ENCODE data around the gene ABHD17C. TPM values are rescaled to one million over a fixed set of nuclear protein-coding genes. Genes with fewer than 3 reads are reported as not detected.

ABHD17C gene
- total and polyA plus RNA-seq, 4 donors, result 11.4 to 42.4 (median 25.6) TPM

DNA sequence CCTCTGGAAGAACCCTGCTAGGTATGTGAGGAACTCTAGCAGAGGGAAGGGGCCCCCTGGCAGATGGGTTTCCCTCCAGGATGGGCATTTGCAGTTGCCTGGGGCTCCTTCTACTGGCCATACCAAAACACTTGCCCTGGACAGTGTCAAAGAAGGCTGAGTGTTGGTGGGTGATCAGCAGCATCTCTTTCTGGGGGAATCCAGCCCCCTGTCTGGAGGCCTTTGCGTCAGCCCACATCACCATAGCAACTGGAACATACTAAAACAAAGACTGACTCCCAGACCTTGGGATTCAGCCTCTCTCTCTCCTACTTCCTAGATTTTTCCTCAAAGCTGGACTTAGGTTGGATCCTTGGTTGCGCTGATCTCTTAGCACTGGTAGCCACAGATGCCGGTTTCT, 92.2 kb downstream of the ABHD17C start:
- Histone ChIP-seq H3K4me3 (ENCODE audit: low read depth, low read length) (no peak overlapping the region), H3K4me1 (ENCODE audit: control insufficient read depth, insufficient read depth, low read length) (peaks cover 8% of the 10 kb centered on the region), H3K9me3 (ENCODE audit: control insufficient read depth, insufficient read depth, low read length) (no peaks in the 10 kb centered on the region), H3K27ac (ENCODE audit: low read depth, low read length) (no peak overlapping the region), H3K27me3 (ENCODE audit: control insufficient read depth, insufficient read depth, low read length) (peaks cover 7% of the 10 kb centered on the region), H3K36me3 (ENCODE audit: control insufficient read depth, insufficient read depth, low read length) (no peaks in the 10 kb centered on the region)
- peak in 1 of 6 donors; percentile 75 for DNase-seq (ENCODE audit: low read depth in 4 of 6, low spot score in 6 of 6)
- 96% methylated on average over 2 of the region's 3 CpGs for WGBS (ENCODE audit: insufficient coverage)

DNA sequence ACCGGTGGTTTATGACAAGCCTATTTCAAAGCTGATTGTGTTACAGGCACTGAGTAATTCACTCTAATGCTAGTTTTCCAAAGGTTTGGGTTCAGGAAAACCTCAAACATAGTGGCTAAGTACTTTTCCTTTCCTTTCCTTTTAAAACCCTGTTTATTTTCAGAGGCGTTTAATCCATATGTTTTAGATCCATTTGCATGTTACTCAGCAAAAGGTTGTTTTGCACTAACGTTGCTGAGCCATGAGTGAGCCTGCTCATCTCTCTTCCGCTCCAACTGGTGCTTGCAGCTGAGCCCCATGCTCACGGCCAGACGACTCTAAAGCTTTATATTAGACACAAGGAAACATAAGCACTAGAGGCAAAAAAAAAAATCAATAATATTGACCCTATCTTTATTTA, 93.4 kb downstream of the ABHD17C start:
- H3K36me3 ChIP-seq (ENCODE audit: control insufficient read depth, insufficient read depth, low read length), result no peaks in the 10 kb centered on the region
- H3K4me3 ChIP-seq (ENCODE audit: low read depth, low read length), result no peak overlapping the region
- DNase-seq (ENCODE audit: low read depth in 4 of 6, low spot score in 6 of 6), result peak in 2 of 6 donors; percentile 50 to 57
- H3K27me3 ChIP-seq (ENCODE audit: control insufficient read depth, insufficient read depth, low read length), result peaks cover 3% of the 10 kb centered on the region
- H3K27ac ChIP-seq (ENCODE audit: low read depth, low read length), result no peak overlapping the region
- WGBS (ENCODE audit: insufficient coverage), result 58% methylated on average over 2 of the region's 6 CpGs
- H3K9me3 ChIP-seq (ENCODE audit: control insufficient read depth, insufficient read depth, low read length), result no peaks in the 10 kb centered on the region
- peaks cover 8% of the 10 kb centered on the region for H3K4me1 ChIP-seq (ENCODE audit: control insufficient read depth, insufficient read depth, low read length)

DNA sequence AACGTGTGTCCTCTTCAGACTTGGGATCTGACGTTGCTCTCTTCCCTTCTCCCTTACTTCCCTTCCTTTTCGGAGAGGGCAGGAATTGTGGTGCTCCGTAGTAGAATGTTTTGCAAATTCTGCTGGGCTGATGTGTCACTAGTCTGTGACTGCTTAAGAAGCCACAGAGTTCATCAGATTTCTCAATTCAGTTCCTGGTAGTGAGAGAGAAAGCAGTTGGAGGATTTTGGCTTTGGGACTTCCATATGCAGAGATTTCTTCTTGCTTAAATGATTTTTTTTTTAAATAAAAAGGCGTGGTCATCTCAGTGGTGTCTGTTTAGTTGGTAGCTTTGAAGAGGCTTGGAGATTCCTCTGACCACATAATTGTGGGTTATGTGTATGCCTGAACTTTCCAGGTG, 94.2 kb downstream of the ABHD17C start:
- Histone ChIP-seq H3K9me3 (ENCODE audit: control insufficient read depth, insufficient read depth, low read length) (no peaks in the 10 kb centered on the region), H3K36me3 (ENCODE audit: control insufficient read depth, insufficient read depth, low read length) (no peaks in the 10 kb centered on the region), H3K27me3 (ENCODE audit: control insufficient read depth, insufficient read depth, low read length) (no peaks in the 10 kb centered on the region), H3K4me1 (ENCODE audit: control insufficient read depth, insufficient read depth, low read length) (peaks cover 8% of the 10 kb centered on the region), H3K4me3 (ENCODE audit: low read depth, low read length) (no peak overlapping the region), H3K27ac (ENCODE audit: low read depth, low read length) (no peak overlapping the region)
- no peak for DNase-seq (ENCODE audit: low read depth in 4 of 6, low spot score in 6 of 6)
- WGBS (ENCODE audit: insufficient coverage), result no CpG with 5 or more reads among the region's 5 CpGs

DNA sequence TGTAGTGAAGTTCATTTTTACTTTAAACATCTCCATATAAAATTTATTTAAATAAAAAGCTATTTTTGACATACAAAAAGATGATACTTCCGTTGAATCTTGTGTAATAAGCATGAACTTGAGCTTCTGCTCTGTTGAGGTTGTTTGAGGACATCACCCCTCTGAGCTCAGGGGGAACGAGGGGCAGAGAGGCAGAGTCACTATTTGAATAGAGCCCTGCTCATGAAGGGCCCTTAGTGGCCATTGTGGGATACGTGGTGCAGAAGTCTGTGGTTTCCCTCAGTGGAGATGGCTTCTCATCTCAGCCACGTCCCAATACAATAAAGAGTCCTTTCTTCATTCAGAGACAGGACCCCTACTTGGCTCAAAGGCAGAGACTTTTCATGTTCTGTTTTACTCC, 94.7 kb downstream of the ABHD17C start:
- Histone ChIP-seq H3K27ac (ENCODE audit: low read depth, low read length) (no peak overlapping the region), H3K36me3 (ENCODE audit: control insufficient read depth, insufficient read depth, low read length) (no peaks in the 10 kb centered on the region), H3K27me3 (ENCODE audit: control insufficient read depth, insufficient read depth, low read length) (no peaks in the 10 kb centered on the region), H3K4me1 (ENCODE audit: control insufficient read depth, insufficient read depth, low read length) (peaks cover 8% of the 10 kb centered on the region), H3K4me3 (ENCODE audit: low read depth, low read length) (no peak overlapping the region), H3K9me3 (ENCODE audit: control insufficient read depth, insufficient read depth, low read length) (no peaks in the 10 kb centered on the region)
- no peak for DNase-seq (ENCODE audit: low read depth in 4 of 6, low spot score in 6 of 6)
- no CpG with 5 or more reads among the region's 4 CpGs for WGBS (ENCODE audit: insufficient coverage)

DNA sequence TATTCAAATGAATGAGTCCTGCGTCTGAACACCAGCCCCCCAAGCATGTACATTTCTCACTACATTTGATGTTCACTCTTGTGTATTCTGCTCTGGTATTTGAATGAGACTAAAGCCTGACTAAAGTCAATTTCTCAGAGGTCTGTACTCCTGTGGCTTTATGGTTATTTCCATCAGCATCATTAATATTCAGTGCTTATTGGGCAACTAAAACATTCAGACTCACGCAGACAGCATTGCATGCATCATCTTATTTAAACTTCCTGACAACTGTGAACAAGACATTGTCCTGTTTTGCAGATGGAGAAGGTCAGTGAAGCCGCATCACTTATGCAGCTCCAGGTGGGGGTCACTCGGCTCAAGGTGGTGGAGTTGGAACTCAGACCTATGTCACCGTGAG, 95.1 kb downstream of the ABHD17C start:
- no peaks in the 10 kb centered on the region for H3K27me3 ChIP-seq (ENCODE audit: control insufficient read depth, insufficient read depth, low read length)
- H3K4me3 ChIP-seq (ENCODE audit: low read depth, low read length), result no peak overlapping the region
- WGBS (ENCODE audit: insufficient coverage), result no CpG with 5 or more reads among the region's 5 CpGs
- DNase-seq (ENCODE audit: low read depth in 4 of 6, low spot score in 6 of 6), result no peak
- H3K4me1 ChIP-seq (ENCODE audit: control insufficient read depth, insufficient read depth, low read length), result peaks cover 8% of the 10 kb centered on the region
- H3K27ac ChIP-seq (ENCODE audit: low read depth, low read length), result no peak overlapping the region
- no peaks in the 10 kb centered on the region for H3K36me3 ChIP-seq (ENCODE audit: control insufficient read depth, insufficient read depth, low read length)
- no peaks in the 10 kb centered on the region for H3K9me3 ChIP-seq (ENCODE audit: control insufficient read depth, insufficient read depth, low read length)

DNA sequence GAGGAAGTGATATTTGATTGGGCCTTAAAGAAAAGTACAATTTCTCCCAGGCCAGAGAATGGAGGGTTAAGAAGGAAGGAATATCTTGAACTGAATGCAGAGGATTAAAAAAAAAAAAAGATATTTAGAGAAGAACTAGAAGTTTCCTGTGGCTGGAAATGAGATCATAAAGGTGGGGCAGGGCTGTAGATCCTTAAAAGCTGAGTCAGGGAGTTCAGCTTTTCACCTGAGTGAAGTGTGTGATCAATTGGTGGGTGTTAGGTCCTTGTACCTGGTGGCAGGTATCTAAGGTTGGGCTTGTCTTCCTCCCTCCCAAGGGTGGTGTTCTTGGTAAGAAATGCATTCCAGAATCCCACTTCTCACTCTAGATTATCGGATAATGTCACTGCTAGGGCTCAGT, 95.9 kb downstream of the ABHD17C start:
- no CpG with 5 or more reads among the region's 1 CpG for WGBS (ENCODE audit: insufficient coverage)
- no peaks in the 10 kb centered on the region for H3K9me3 ChIP-seq (ENCODE audit: control insufficient read depth, insufficient read depth, low read length)
- H3K4me1 ChIP-seq (ENCODE audit: control insufficient read depth, insufficient read depth, low read length), result peaks cover 8% of the 10 kb centered on the region
- H3K4me3 ChIP-seq (ENCODE audit: low read depth, low read length), result no peak overlapping the region
- no peak for DNase-seq (ENCODE audit: low read depth in 4 of 6, low spot score in 6 of 6)
- H3K27ac ChIP-seq (ENCODE audit: low read depth, low read length), result no peak overlapping the region
- H3K27me3 ChIP-seq (ENCODE audit: control insufficient read depth, insufficient read depth, low read length), result no peaks in the 10 kb centered on the region
- no peaks in the 10 kb centered on the region for H3K36me3 ChIP-seq (ENCODE audit: control insufficient read depth, insufficient read depth, low read length)

DNA sequence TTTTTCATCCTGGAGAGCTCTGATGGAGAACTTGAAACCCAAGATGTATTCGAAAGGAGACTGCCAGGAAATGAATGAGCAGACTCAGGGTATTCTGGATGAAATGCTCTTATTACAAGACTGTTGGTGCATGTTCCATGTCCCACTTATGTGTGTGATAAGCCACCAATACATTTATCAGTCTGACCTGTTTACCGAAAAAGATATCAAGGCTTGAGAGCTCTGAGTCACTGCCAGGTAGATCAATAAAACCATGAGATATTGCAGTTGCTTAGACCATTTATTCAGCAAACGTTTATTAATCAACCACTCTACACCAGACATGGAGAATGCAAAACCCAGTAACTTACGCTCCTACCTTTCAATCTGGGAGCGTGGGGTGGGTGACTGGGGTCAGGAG, 101.3 kb downstream of the ABHD17C start:
- WGBS (ENCODE audit: insufficient coverage), result 100% methylated on average over 2 of the region's 5 CpGs
- Histone ChIP-seq H3K36me3 (ENCODE audit: control insufficient read depth, insufficient read depth, low read length) (no peaks in the 10 kb centered on the region), H3K27me3 (ENCODE audit: control insufficient read depth, insufficient read depth, low read length) (no peaks in the 10 kb centered on the region), H3K4me3 (ENCODE audit: low read depth, low read length) (no peak overlapping the region), H3K27ac (ENCODE audit: low read depth, low read length) (no peak overlapping the region), H3K9me3 (ENCODE audit: control insufficient read depth, insufficient read depth, low read length) (no peaks in the 10 kb centered on the region), H3K4me1 (ENCODE audit: control insufficient read depth, insufficient read depth, low read length) (no peaks in the 10 kb centered on the region)
- DNase-seq (ENCODE audit: low read depth in 4 of 6, low spot score in 6 of 6), result peak in 1 of 6 donors; percentile 58

DNA sequence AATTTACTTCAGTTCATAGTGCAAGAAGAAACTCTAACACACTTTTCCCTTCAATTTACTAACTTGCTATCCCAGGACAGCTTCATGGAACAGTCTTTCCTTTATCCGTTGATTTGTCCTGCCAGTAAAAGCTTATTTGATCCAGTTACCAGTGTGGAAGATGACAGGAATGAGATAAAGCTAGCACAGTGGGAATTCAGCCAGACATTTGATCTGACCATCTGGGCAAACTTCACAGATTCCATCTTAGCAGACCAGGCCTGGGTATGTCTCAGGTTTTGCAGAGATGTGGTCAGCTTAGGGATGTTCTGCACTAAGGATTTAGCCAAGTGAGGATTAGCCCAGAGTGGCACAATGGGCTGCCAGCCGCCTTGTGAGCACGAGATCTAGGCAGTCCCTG, 103.8 kb downstream of the ABHD17C start:
- peaks cover 3% of the 10 kb centered on the region for H3K36me3 ChIP-seq (ENCODE audit: control insufficient read depth, insufficient read depth, low read length)

DNA sequence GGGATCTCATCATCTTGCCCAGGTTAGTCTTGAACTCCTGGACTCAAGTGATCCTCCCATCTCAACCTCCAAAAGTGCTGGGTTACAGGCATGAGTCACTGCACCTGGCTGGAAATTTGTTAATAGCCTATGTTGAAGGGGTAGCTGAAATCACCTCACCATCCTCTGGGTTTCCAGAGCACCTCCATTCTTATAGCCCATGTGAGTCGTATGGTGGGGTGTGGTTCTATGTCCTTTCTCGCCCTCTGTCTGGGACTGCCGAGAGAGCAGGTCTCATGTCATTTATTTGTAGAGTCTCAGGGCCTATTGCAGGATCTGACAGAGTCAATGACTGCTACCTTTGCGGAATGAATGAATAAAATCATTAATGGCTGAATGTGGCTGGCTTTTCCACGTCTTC, 105.0 kb downstream of the ABHD17C start:
- H3K4me1 ChIP-seq (ENCODE audit: control insufficient read depth, insufficient read depth, low read length), result no peaks in the 10 kb centered on the region
- no peaks in the 10 kb centered on the region for H3K27me3 ChIP-seq (ENCODE audit: control insufficient read depth, insufficient read depth, low read length)
- H3K4me3 ChIP-seq (ENCODE audit: low read depth, low read length), result no peak overlapping the region
- WGBS (ENCODE audit: insufficient coverage), result 100% methylated on average over 1 of the region's 5 CpGs
- H3K27ac ChIP-seq (ENCODE audit: low read depth, low read length), result no peak overlapping the region
- DNase-seq (ENCODE audit: low read depth in 4 of 6, low spot score in 6 of 6), result no peak
- H3K9me3 ChIP-seq (ENCODE audit: control insufficient read depth, insufficient read depth, low read length), result no peaks in the 10 kb centered on the region
- peaks cover 3% of the 10 kb centered on the region for H3K36me3 ChIP-seq (ENCODE audit: control insufficient read depth, insufficient read depth, low read length)

More for the DNA sequence above, 103.8 kb downstream of the ABHD17C start:
- DNase-seq (ENCODE audit: low read depth in 4 of 6, low spot score in 6 of 6), result no peak
- 78% methylated on average over 2 of the region's 3 CpGs for WGBS (ENCODE audit: insufficient coverage)
- Histone ChIP-seq H3K27ac (ENCODE audit: low read depth, low read length) (no peak overlapping the region), H3K9me3 (ENCODE audit: control insufficient read depth, insufficient read depth, low read length) (no peaks in the 10 kb centered on the region), H3K27me3 (ENCODE audit: control insufficient read depth, insufficient read depth, low read length) (no peaks in the 10 kb centered on the region), H3K4me3 (ENCODE audit: low read depth, low read length) (no peak overlapping the region), H3K4me1 (ENCODE audit: control insufficient read depth, insufficient read depth, low read length) (no peaks in the 10 kb centered on the region)

DNA sequence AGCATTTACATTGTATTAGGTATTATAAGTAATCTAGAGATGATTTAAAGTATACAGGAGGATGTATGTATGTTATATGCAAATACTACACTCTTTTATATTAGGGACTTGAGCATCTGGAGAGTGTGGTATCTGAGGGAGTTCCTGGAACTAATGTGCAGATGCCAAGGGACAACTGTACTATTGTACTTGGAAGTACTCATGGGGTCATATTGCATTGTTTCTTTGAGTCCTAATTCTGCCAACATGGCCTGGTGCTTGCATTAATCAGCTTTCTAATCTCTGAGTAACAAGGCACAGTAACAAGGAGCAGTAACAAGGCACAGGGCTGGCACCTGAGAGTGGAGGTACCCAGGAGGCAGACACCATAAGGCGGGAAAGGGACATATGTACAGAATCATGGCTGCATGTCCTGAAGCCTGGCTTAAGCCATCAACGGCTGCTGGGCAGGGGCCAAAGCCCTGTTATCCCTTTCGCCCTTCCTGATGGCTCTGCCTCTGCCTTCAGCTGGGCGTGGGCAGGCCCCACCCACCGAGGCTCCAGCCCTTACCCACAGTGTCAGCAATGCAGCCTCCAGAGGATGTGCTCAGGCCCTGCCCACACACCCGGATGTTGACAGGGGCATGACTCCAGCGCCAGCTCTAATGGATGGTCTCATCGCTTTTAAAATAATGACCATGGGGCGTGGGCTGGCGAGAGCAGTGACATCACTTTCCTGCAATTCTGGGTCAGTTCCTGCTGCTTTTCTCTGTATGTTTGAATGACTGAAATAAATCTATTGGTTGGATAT, 107.0 kb downstream of the ABHD17C start:
- no peaks in the 10 kb centered on the region for H3K9me3 ChIP-seq (ENCODE audit: control insufficient read depth, insufficient read depth, low read length)
- H3K4me3 ChIP-seq (ENCODE audit: low read depth, low read length), result no peak overlapping the region
- WGBS (ENCODE audit: insufficient coverage), result 90% methylated on average over 10 of the region's 10 CpGs
- H3K27me3 ChIP-seq (ENCODE audit: control insufficient read depth, insufficient read depth, low read length), result no peaks in the 10 kb centered on the region
- no peaks in the 10 kb centered on the region for H3K4me1 ChIP-seq (ENCODE audit: control insufficient read depth, insufficient read depth, low read length)
- no peak overlapping the region for H3K27ac ChIP-seq (ENCODE audit: low read depth, low read length)
- H3K36me3 ChIP-seq (ENCODE audit: control insufficient read depth, insufficient read depth, low read length), result peaks cover 3% of the 10 kb centered on the region
- no peak for DNase-seq (ENCODE audit: low read depth in 4 of 6, low spot score in 6 of 6)
